ENCODE measurements around the gene DHX8. TPM values are rescaled to one million over a fixed set of nuclear protein-coding genes. Genes with fewer than 3 reads are reported as not detected.

DHX8 gene
- total RNA-seq, 3 donors from 2014 or later: 41.0 to 54.7 (median 46.9) TPM

DNA sequence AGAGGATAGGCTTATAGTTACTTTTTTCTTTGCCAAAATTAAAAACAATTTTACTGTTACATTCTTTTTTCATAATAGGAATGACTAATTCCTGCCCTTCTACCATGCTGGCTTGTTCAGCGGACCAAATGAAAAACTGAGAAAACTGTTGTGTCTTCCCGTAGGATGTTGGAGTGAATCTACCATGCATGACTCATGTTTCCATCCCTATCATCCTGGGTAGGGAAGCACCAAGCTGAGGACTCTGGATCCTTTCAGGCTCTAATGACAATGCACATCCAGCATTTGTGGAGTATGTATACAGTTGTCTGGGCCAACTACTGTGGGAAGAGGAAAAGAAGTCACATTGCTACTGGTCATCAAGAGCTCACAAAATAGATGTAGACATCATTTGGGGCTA lies 41.1 kb upstream of the DHX8 start:
- DNase-seq (no peak), ATAC-seq (peak; percentile 16)
- Histone ChIP-seq H3K36me3 (ENCODE audit: low read depth) (no peaks in the 10 kb centered on the region), H3K9me3 (no peaks in the 10 kb centered on the region), H3K4me1 (ENCODE audit: low read depth) (no peaks in the 10 kb centered on the region), H3K4me3 (no peak overlapping the region)
- intact Hi-C loops (cut with DNase I, micrococcal nuclease): no loop called here
- TF ChIP-seq, protein P1, sequence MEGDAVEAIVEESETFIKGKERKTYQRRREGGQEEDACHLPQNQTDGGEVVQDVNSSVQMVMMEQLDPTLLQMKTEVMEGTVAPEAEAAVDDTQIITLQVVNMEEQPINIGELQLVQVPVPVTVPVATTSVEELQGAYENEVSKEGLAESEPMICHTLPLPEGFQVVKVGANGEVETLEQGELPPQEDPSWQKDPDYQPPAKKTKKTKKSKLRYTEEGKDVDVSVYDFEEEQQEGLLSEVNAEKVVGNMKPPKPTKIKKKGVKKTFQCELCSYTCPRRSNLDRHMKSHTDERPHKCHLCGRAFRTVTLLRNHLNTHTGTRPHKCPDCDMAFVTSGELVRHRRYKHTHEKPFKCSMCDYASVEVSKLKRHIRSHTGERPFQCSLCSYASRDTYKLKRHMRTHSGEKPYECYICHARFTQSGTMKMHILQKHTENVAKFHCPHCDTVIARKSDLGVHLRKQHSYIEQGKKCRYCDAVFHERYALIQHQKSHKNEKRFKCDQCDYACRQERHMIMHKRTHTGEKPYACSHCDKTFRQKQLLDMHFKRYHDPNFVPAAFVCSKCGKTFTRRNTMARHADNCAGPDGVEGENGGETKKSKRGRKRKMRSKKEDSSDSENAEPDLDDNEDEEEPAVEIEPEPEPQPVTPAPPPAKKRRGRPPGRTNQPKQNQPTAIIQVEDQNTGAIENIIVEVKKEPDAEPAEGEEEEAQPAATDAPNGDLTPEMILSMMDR (IDR thresholded peaks at IDR 0.05): no peak

DNA sequence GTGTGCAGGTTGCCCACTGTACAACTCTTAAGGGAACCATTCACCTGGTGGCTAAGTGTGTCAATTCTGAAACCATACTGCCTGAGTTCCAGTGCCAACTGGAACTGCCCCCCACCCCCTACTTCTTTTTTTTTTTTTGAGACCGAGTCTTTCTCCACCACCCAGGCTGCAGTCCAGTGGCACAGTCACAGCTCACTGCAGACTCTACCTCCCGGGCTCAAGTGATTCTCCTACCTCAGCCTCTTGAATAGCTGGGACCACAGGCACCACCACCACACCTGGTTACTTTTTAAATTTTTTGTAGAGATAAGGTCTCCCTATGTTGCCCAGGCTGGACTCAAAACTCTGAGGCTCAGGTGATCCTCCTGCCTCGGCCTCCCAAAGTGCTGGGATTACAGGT lies 40.4 kb upstream of the DHX8 start:
- TF ChIP-seq, protein P1 (IDR thresholded peaks at IDR 0.05): no peak
- DNase-seq: no peak
- H3K9me3 ChIP-seq: no peaks in the 10 kb centered on the region
- ATAC-seq: no peak
- H3K4me3 ChIP-seq: no peak overlapping the region
- H3K4me1 ChIP-seq (ENCODE audit: low read depth): no peaks in the 10 kb centered on the region
- intact Hi-C loops (cut with DNase I, micrococcal nuclease): no loop called here
- H3K36me3 ChIP-seq (ENCODE audit: low read depth): no peaks in the 10 kb centered on the region

DNA sequence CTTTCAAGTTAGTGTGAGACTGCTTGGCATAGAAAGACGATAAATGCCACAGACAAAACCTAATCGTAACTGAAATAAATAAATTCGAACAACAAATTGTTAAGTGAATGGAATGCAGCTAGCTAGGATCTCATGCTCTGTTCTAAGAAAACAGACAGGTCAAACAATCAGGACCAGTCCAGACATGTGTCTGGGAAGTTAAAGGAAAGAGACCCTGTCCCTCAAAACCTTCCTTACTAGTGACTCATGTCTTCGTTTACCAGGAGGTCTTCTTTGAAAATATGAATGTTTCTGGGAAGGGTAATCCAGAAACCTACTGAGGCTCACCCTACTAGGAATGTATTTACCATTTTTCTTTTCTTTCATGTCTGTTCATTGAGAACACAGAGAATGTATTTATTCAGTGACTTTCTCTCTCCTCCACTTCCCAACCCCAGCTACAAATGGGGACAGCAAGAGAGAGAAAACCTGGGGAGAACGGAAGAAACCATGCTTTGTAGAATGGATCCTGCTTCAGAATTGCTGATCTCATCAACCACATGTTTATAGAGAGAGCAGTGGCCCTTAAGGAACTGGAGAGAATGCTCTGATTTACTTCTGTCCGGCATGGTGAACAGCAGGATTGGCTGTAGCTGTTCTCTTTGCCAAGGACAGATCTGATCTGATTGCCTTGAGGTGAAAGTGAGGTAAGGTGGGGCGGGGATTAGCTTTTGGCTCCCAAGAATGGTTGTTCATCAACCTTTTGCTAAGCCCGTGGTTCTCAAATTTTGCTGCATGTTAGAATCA lies 39.4 kb upstream of the DHX8 start:
- H3K4me3 ChIP-seq: no peak overlapping the region
- TF ChIP-seq, protein P1 (IDR thresholded peaks at IDR 0.05): no peak
- DNase-seq (no peak), ATAC-seq (peak; percentile 42)
- no peaks in the 10 kb centered on the region for H3K9me3 ChIP-seq
- no peaks in the 10 kb centered on the region for H3K36me3 ChIP-seq (ENCODE audit: low read depth)
- H3K4me1 ChIP-seq (ENCODE audit: low read depth): no peaks in the 10 kb centered on the region
- intact Hi-C loops (cut with DNase I, micrococcal nuclease): no loop called here

DNA sequence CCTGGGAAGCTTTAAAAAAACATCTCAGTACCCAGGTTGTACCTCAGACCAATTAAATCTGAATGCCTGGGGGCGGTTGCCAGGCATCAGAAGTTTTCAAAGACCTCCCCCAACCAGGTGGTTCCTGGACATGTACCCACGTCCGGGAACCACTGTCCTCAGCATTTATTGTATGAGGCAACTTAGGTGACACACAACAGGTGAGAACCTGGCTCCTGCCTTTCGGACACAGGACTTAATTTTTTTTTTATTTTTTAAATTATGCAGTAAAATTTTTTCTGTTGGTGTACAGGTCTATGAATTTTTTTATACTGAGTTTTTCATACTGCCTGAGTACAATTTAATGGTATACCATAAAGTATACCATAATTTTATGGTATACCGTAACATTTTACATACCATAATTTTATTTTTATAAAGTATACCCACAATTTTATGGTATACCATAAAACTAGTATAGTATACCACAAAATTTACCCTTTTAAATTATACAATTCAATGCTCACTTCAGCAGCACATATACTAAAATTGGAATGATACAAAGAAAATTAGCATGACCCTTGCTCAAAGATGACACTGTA lies 38.7 kb upstream of the DHX8 start:
- H3K4me1 ChIP-seq (ENCODE audit: low read depth): no peaks in the 10 kb centered on the region
- no peak overlapping the region for H3K4me3 ChIP-seq
- H3K9me3 ChIP-seq: no peaks in the 10 kb centered on the region
- ATAC-seq (peak; percentile 22), DNase-seq (no peak)
- TF ChIP-seq, protein P1 (IDR thresholded peaks at IDR 0.05): no peak
- no peaks in the 10 kb centered on the region for H3K36me3 ChIP-seq (ENCODE audit: low read depth)
- intact Hi-C loops (cut with DNase I, micrococcal nuclease): no loop called here

DNA sequence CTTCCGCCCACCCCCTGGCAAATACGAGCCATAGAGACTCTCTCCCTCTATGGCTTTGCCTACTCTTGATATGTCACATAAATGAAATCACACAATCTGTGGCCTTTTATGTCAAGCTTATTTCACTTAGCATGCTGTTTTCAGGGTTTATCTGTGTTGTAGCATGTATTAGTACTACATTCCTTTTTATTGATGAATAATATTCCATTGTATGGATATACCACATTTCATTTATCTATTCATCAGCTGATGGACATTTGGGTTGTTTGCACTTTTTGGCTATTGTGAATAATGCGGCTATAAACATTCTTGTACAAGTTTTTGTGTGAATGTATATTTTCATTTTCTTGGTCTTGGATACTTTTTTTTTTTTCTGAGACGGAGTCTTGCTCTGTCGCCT lies 37.0 kb upstream of the DHX8 start:
- TF ChIP-seq, protein P1 (IDR thresholded peaks at IDR 0.05): no peak
- Histone ChIP-seq H3K4me1 (ENCODE audit: low read depth) (no peaks in the 10 kb centered on the region), H3K36me3 (ENCODE audit: low read depth) (no peaks in the 10 kb centered on the region), H3K4me3 (no peak overlapping the region), H3K9me3 (no peaks in the 10 kb centered on the region)
- no peak for ATAC-seq
- no peak for DNase-seq
- intact Hi-C loops (cut with DNase I, micrococcal nuclease): no loop called here
